Effector memory CD4-positive, alpha-beta T cell (primary cell): ENCODE results near the gene MAG.

ENCODE experiments used
- DNase-seq, 3 donors: peaks; one replicate each; pipeline ENCODE4 v3.0.0-alpha.2; 2020
- H3K27ac ChIP-seq: 2 replicates; pipeline ENCODE4 v1.7.0; 2013; ENCODE audit warnings: mild to moderate bottlenecking, low read length, moderate library complexity; ENCODE audit not compliant: insufficient read depth, poor library complexity, severe bottlenecking
- H3K27me3 ChIP-seq: replicated peaks from 2 replicates; pipeline ENCODE4 v1.7.0; 2013; ENCODE audit warnings: mild to moderate bottlenecking, low read length; ENCODE audit not compliant: insufficient read depth, control insufficient read depth, poor library complexity, severe bottlenecking
- H3K36me3 ChIP-seq: 2 replicates; pipeline ENCODE4 v1.7.0; 2013; ENCODE audit warnings: mild to moderate bottlenecking, low read length, moderate library complexity; ENCODE audit not compliant: control insufficient read depth, insufficient read depth
- H3K4me1 ChIP-seq: 2 replicates; pipeline ENCODE4 v1.7.0; 2013; ENCODE audit warnings: low read length, mild to moderate bottlenecking; ENCODE audit not compliant: control insufficient read depth, insufficient read depth, poor library complexity, severe bottlenecking
- H3K4me3 ChIP-seq: 2 replicates; pipeline ENCODE4 v1.7.0; 2013; ENCODE audit warnings: low read length, low read depth, mild to moderate bottlenecking; ENCODE audit not compliant: insufficient read depth, poor library complexity, severe bottlenecking
- H3K9me3 ChIP-seq: 2 replicates; pipeline ENCODE4 v1.7.0; 2013; ENCODE audit warnings: mild to moderate bottlenecking, low read length, moderate library complexity; ENCODE audit not compliant: control insufficient read depth

MAG gene

GRCh38 chr19:35254341-35255297, 37.3 kb upstream of the MAG start:
- Histone ChIP-seq H3K36me3 (peaks cover 15% of the 10 kb centered on the region), H3K9me3 (no peaks in the 10 kb centered on the region), H3K4me1 (peaks cover 15% of the 10 kb centered on the region), H3K4me3 (no peak overlapping the region), H3K27me3 (no peaks in the 10 kb centered on the region), H3K27ac (no peak overlapping the region)
- DNase-seq: no peak

GRCh38 chr19:35256566-35256965, 35.4 kb upstream of the MAG start:
- H3K36me3 ChIP-seq: peaks cover 15% of the 10 kb centered on the region
- no peak overlapping the region for H3K27ac ChIP-seq
- H3K4me3 ChIP-seq: no peak overlapping the region
- H3K4me1 ChIP-seq: peaks cover 10% of the 10 kb centered on the region
- no peaks in the 10 kb centered on the region for H3K9me3 ChIP-seq
- no peaks in the 10 kb centered on the region for H3K27me3 ChIP-seq
- DNase-seq: no peak

- Histone ChIP-seq H3K4me1 (peaks cover 10% of the 10 kb centered on the region), H3K4me3 (no peak overlapping the region), H3K36me3 (peaks cover 15% of the 10 kb centered on the region), H3K27me3 (no peaks in the 10 kb centered on the region), H3K9me3 (no peaks in the 10 kb centered on the region), H3K27ac (no peak overlapping the region)
- DNase-seq: no peak
Observed at GRCh38 chr19:35257113-35257461, 34.9 kb upstream of the MAG start.

- no peak overlapping the region for H3K27ac ChIP-seq
- no peak overlapping the region for H3K4me3 ChIP-seq
- peaks cover 18% of the 10 kb centered on the region for H3K36me3 ChIP-seq
- peaks cover 10% of the 10 kb centered on the region for H3K4me1 ChIP-seq
- H3K27me3 ChIP-seq: no peaks in the 10 kb centered on the region
- no peak for DNase-seq
- H3K9me3 ChIP-seq: no peaks in the 10 kb centered on the region
Observed at GRCh38 chr19:35260694-35261304, 31.2 kb upstream of the MAG start.

- DNase-seq: no peak
- Histone ChIP-seq H3K27ac (no peak overlapping the region), H3K36me3 (peaks cover 18% of the 10 kb centered on the region), H3K9me3 (no peaks in the 10 kb centered on the region), H3K27me3 (no peaks in the 10 kb centered on the region), H3K4me3 (no peak overlapping the region), H3K4me1 (peaks cover 10% of the 10 kb centered on the region)
Observed at GRCh38 chr19:35261356-35262100, 30.4 kb upstream of the MAG start.

GRCh38 chr19:35262101-35262761, 29.7 kb upstream of the MAG start:
- H3K27me3 ChIP-seq: no peaks in the 10 kb centered on the region
- no peaks in the 10 kb centered on the region for H3K9me3 ChIP-seq
- peaks cover 11% of the 10 kb centered on the region for H3K4me1 ChIP-seq
- H3K27ac ChIP-seq: no peak overlapping the region
- H3K36me3 ChIP-seq: peaks cover 18% of the 10 kb centered on the region
- DNase-seq: no peak
- no peak overlapping the region for H3K4me3 ChIP-seq

- Histone ChIP-seq H3K4me3 (no peak overlapping the region), H3K27me3 (no peaks in the 10 kb centered on the region), H3K4me1 (peaks cover 6% of the 10 kb centered on the region), H3K36me3 (peaks cover 18% of the 10 kb centered on the region), H3K27ac (no peak overlapping the region), H3K9me3 (no peaks in the 10 kb centered on the region)
- no peak for DNase-seq
Observed at GRCh38 chr19:35264268-35265125, 27.5 kb upstream of the MAG start.

- H3K27me3 ChIP-seq: no peaks in the 10 kb centered on the region
- no peak overlapping the region for H3K4me3 ChIP-seq
- H3K9me3 ChIP-seq: no peaks in the 10 kb centered on the region
- peaks cover 12% of the 10 kb centered on the region for H3K4me1 ChIP-seq
- DNase-seq: no peak
- H3K27ac ChIP-seq: no peak overlapping the region
- H3K36me3 ChIP-seq: peaks cover 19% of the 10 kb centered on the region
Observed at GRCh38 chr19:35265126-35265899, 26.6 kb upstream of the MAG start.
